HepG2 (cell line): ENCODE measurements around the gene HSCB. TPM values are rescaled to one million over a fixed set of nuclear protein-coding genes. Genes with fewer than 3 reads are reported as not detected.
A peak's percentile ranks its signal among the peaks of the same experiment; 100 is the strongest.

Source experiments
- ARHGAP35 ChIP-seq: sonication (generic); formaldehyde crosslinking; IDR thresholded peaks from 2 replicates; pipeline ENCODE4 v1.9.0; 2022; ENCODE audit warnings: mild to moderate bottlenecking, inconsistent platforms, moderate library complexity, missing genetic modification reagents, borderline replicate concordance
- ARNTL ChIP-seq: sonication (generic); formaldehyde crosslinking; IDR thresholded peaks from 2 replicates; pipeline ENCODE4 v1.4.0; 2020; ENCODE audit warnings: mild to moderate bottlenecking, missing genetic modification reagents
- ATF4 ChIP-seq, 2 experiments: fragments of 450-650 bp in 1 of 2; sonication (generic) in 1 of 2; formaldehyde crosslinking; IDR thresholded peaks; 2 replicates each; pipeline versions ENCODE4 v1.5.0 to v1.8.0; 2020 to 2022; ENCODE audit warnings: mild to moderate bottlenecking in 1 of 2, missing genetic modification reagents in 1 of 2
- DMAP1 ChIP-seq: IDR thresholded peaks from 2 replicates; pipeline ENCODE4 v1.6.1; 2016
- GABPB1 ChIP-seq: IDR thresholded peaks from 2 replicates; pipeline ENCODE4 v1.6.1; 2016; ENCODE audit warnings: mild to moderate bottlenecking, missing genetic modification reagents, moderate library complexity, missing compliant biosample characterization
- HDAC2 ChIP-seq: sonication (generic); formaldehyde crosslinking; IDR thresholded peaks from 2 replicates; pipeline ENCODE4 v1.4.0; 2020; ENCODE audit warnings: missing genetic modification reagents
- MIER3 ChIP-seq: IDR thresholded peaks from 2 replicates; pipeline ENCODE4 v1.6.1; 2016; ENCODE audit warnings: missing compliant biosample characterization, borderline replicate concordance
- MTF1 ChIP-seq: sonication (generic); formaldehyde crosslinking; IDR thresholded peaks from 2 replicates; pipeline ENCODE4 v1.5.0; 2020; ENCODE audit warnings: missing genetic modification reagents
- PHF8 ChIP-seq: sonication (generic); formaldehyde crosslinking; IDR thresholded peaks from 2 replicates; pipeline ENCODE4 v1.5.0; 2020; ENCODE audit warnings: missing genetic modification reagents
- PRPF4 ChIP-seq: fragments of 200-400 bp; formaldehyde crosslinking; IDR thresholded peaks from 2 replicates; pipeline ENCODE4 v1.6.1; 2016; ENCODE audit warnings: low read length, low read depth; ENCODE audit not compliant: poor library complexity, severe bottlenecking
- RFXAP ChIP-seq: sonication (generic); formaldehyde crosslinking; IDR thresholded peaks from 2 replicates; pipeline ENCODE4 v1.4.0; 2020; ENCODE audit warnings: missing genetic modification reagents, borderline replicate concordance
- SIN3B ChIP-seq: fragments of 150-350 bp; IDR thresholded peaks from 2 replicates; pipeline ENCODE4 v1.6.1; 2014; ENCODE audit warnings: low read length
- SOX5 ChIP-seq: IDR thresholded peaks from 2 replicates; pipeline ENCODE4 v1.6.1; 2016; ENCODE audit warnings: borderline replicate concordance
- STAG1 ChIP-seq: sonication (generic); formaldehyde crosslinking; IDR thresholded peaks from 2 replicates; pipeline ENCODE4 v1.4.0; 2020; ENCODE audit warnings: missing genetic modification reagents
- ZHX2 ChIP-seq, 2 experiments: sonication (generic) in 1 of 2; formaldehyde crosslinking in 1 of 2; IDR thresholded peaks; 2 replicates each; pipeline versions ENCODE4 v1.6.1 to v1.9.0; 2014 to 2022; ENCODE audit warnings: antibody characterized with exemption in 1 of 2, borderline replicate concordance in 1 of 2, inconsistent platforms in 1 of 2, low read depth in 1 of 2, missing genetic modification reagents in 1 of 2
- ZKSCAN8 ChIP-seq: IDR thresholded peaks from 2 replicates; pipeline ENCODE4 v1.6.1; 2016; ENCODE audit warnings: borderline replicate concordance, missing genetic modification reagents, missing compliant biosample characterization
- ZNF383 ChIP-seq: sonication (generic); formaldehyde crosslinking; IDR thresholded peaks from 2 replicates; pipeline ENCODE4 v1.4.0; 2020; ENCODE audit warnings: missing genetic modification reagents, mild to moderate bottlenecking, borderline replicate concordance
- ZNF432 ChIP-seq: sonication (generic); formaldehyde crosslinking; IDR thresholded peaks from 2 replicates; pipeline ENCODE4 v1.5.0; 2020; ENCODE audit warnings: missing genetic modification reagents, mild to moderate bottlenecking, borderline replicate concordance
- polyA plus RNA-seq, 8 experiments: library from polyadenylated mRNA; depleted of rRNA in 3 of 8; stranded (reverse) in 7 of 8; unstranded in 1 of 8; fragments of >200 nt; fragmentation: Illumina TruSeq in 4 of 8; extraction: Trizol in 4 of 8; gene quantifications; 2 replicates each; pipeline versions ENCODE4 v1.2.1 to v1.2.3, GENCODE V29; 2011 to 2016; ENCODE audit warnings: low read depth in 4 of 8, missing spikeins in 1 of 8, mixed read lengths in 1 of 8; ENCODE audit not compliant: insufficient read depth in 1 of 8
- total RNA-seq, 5 experiments: library from RNA; depleted of rRNA; stranded (reverse); fragments of >200 nt; fragmentation: Illumina TruSeq; extraction: Trizol; gene quantifications; 2 replicates each; pipeline ENCODE4 v1.2.3, GENCODE V29; 2016; ENCODE audit warnings: low read depth in 1 of 5
- TF ChIP-seq, protein P1 (sequence below): sonication (generic); formaldehyde crosslinking; IDR thresholded peaks from 2 replicates; pipeline ENCODE4 v1.4.0; 2020; ENCODE audit warnings: low read depth, mild to moderate bottlenecking, missing genetic modification reagents
- TF ChIP-seq, protein P2 (sequence below): sonication (generic); formaldehyde crosslinking; conservative IDR thresholded peaks from 2 replicates; pipeline ENCODE4 v1.4.0; 2020; ENCODE audit warnings: missing genetic modification reagents

HSCB gene
- total and polyA plus RNA-seq, 2 of the 13 experiments (the other 11 are each of a cell fraction or from before 2014, with no cell fraction given) = 15.4 to 20.9 TPM

DNA sequence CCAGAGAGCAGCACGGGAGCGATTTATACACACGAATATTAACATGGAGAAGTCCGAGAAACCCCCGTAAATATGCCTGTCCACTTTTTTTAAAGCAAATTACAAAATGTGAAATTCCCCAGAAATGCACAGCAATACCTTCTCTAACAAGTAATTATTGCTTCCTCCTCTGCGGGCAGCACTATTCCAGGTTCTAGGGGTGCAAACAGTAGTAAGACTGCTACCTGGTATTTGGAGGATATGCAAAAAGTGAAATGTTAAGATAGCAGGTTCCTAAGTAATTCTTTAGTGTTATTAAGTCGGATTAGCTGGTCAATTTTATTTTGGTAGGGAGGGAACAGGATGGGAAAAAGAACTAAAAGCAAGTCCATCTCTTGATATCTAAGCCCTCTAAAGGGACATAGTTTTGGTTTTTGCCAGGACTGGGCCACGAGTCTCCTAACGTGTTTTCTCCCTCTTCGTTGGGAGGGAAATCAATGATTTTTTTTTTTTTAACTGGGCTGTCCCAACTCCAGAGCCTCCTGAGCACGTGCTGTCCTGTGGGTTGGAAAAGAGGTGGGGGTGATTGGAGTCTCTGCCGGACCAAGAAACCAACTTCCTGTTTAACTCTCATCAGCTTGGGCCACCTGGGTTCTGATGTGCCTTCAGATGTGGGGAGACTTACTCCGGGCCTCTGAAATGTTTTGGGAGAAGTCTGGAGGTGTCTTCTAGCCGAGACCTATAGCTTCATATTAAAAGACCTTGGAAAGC, 60.2 kb downstream of the HSCB start (continued):
- TF ChIP-seq, protein P1, sequence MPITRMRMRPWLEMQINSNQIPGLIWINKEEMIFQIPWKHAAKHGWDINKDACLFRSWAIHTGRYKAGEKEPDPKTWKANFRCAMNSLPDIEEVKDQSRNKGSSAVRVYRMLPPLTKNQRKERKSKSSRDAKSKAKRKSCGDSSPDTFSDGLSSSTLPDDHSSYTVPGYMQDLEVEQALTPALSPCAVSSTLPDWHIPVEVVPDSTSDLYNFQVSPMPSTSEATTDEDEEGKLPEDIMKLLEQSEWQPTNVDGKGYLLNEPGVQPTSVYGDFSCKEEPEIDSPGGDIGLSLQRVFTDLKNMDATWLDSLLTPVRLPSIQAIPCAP (CRISPR knock-in tag) = no peak
- TF ChIP-seq PHF8 (peak; percentile 37; the same call in 1 of the 2 replicates), ZHX2 (IDR thresholded peaks at IDR 0.05; ENCODE audit: low read depth) (no peak), ZHX2 (CRISPR knock-in tag; IDR thresholded peaks at IDR 0.05; ENCODE audit: borderline replicate concordance) (0 out of 2 replicates have a peak, but pooled peaks have one; percentile 47), GABPB1 (CRISPR knock-in tag) (peak; percentile 67; the same call in 1 of the 2 replicates), STAG1 (CRISPR knock-in tag) (peak; percentile 13; the same call in 1 of the 2 replicates), PRPF4 (no peak), ATF4 (CRISPR knock-in tag; IDR thresholded peaks at IDR 0.05) (peak in 1 of 2 experiments; percentile 56; a peak in 1 of 4 replicates), MIER3 (CRISPR knock-in tag) (0 out of 2 replicates have a peak, but pooled peaks have one; percentile 42), SOX5 (peak; percentile 69; the same call in 1 of the 2 replicates), ARHGAP35 (no peak), SIN3B (no peak), ARNTL (0 out of 2 replicates have a peak, but pooled peaks have one; percentile 72), DMAP1 (CRISPR knock-in tag) (peak; percentile 78), RFXAP (CRISPR knock-in tag) (peak; percentile 39), HDAC2 (CRISPR knock-in tag) (peak; percentile 63; the same call in 1 of the 2 replicates), ZNF383 (CRISPR knock-in tag) (no peak), ZNF432 (CRISPR knock-in tag) (no peak), MTF1 (CRISPR knock-in tag) (peak; percentile 6; the same call in 1 of the 2 replicates), ZKSCAN8 (CRISPR knock-in tag) (peak; percentile 35; the same call in 1 of the 2 replicates)
- TF ChIP-seq, protein P2, sequence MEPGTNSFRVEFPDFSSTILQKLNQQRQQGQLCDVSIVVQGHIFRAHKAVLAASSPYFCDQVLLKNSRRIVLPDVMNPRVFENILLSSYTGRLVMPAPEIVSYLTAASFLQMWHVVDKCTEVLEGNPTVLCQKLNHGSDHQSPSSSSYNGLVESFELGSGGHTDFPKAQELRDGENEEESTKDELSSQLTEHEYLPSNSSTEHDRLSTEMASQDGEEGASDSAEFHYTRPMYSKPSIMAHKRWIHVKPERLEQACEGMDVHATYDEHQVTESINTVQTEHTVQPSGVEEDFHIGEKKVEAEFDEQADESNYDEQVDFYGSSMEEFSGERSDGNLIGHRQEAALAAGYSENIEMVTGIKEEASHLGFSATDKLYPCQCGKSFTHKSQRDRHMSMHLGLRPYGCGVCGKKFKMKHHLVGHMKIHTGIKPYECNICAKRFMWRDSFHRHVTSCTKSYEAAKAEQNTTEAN (CRISPR knock-in tag) = peak; percentile 64; the same call in 1 of the 2 replicates
